DOHH2 (cell line): Measurements from ENCODE around the gene TRIM73.
"Not testable (repeated sequence)": the region's sequence is repeated elsewhere in the genome, so short reads cannot be mapped to it uniquely, and the experiment has no call there.

ENCODE experiments used
- H3F3A ChIP-seq: fragments of 200-600 bp; sonication (generic), shearing (Covaris generic); 2 replicates; pipeline ENCODE4 v1.6.0; 2016; ENCODE audit warnings: antibody characterized with exemption, mild to moderate bottlenecking; ENCODE audit not compliant: control insufficient read depth, insufficient read depth
- H3K27ac ChIP-seq: fragments of 200-600 bp; sonication (generic); 2 replicates; pipeline ENCODE4 v1.5.1; 2014; ENCODE audit warnings: low read depth, mild to moderate bottlenecking, low read length, moderate library complexity
- H3K27me3 ChIP-seq: fragments of 200-600 bp; sonication (generic); 2 replicates; pipeline ENCODE4 v1.6.1; 2014; ENCODE audit warnings: mild to moderate bottlenecking, low read length, mixed read lengths; ENCODE audit not compliant: control insufficient read depth
- H3K36me3 ChIP-seq: fragments of 200-600 bp; sonication (generic); 2 replicates; pipeline ENCODE4 v1.6.1; 2014; ENCODE audit warnings: mild to moderate bottlenecking, low read length, moderate library complexity, mixed read lengths; ENCODE audit not compliant: control insufficient read depth
- H3K4me1 ChIP-seq: fragments of 200-600 bp; sonication (generic); 2 replicates; pipeline ENCODE4 v1.6.1; 2014; ENCODE audit warnings: mild to moderate bottlenecking, low read length, mixed read lengths; ENCODE audit not compliant: control insufficient read depth
- H3K4me2 ChIP-seq: fragments of 200-600 bp; sonication (generic); 2 replicates; pipeline ENCODE4 v1.6.0; 2014; ENCODE audit warnings: mild to moderate bottlenecking, low read length, moderate library complexity
- H3K4me3 ChIP-seq: fragments of 200-600 bp; sonication (generic); 2 replicates; pipeline ENCODE4 v1.5.1; 2014; ENCODE audit warnings: mild to moderate bottlenecking, low read length, mixed read lengths
- H3K79me2 ChIP-seq: fragments of 200-600 bp; sonication (generic); 2 replicates; pipeline ENCODE4 v1.6.1; 2014; ENCODE audit warnings: mild to moderate bottlenecking, low read length, mixed read lengths; ENCODE audit not compliant: control insufficient read depth
- H3K9me2 ChIP-seq: fragments of 200-600 bp; sonication (generic); replicated peaks from 2 replicates; pipeline ENCODE4 v1.6.1; 2014; ENCODE audit warnings: mild to moderate bottlenecking, low read length, mixed read lengths; ENCODE audit not compliant: control insufficient read depth
- H3K9me3 ChIP-seq: fragments of 200-600 bp; sonication (generic); 2 replicates; pipeline ENCODE4 v1.6.1; 2014; ENCODE audit warnings: antibody characterized with exemption, low read length, mixed read lengths; ENCODE audit not compliant: control insufficient read depth, insufficient read depth
- H4K20me1 ChIP-seq: fragments of 200-600 bp; sonication (generic); 2 replicates; pipeline ENCODE4 v1.6.0; 2014; ENCODE audit warnings: low read depth, mild to moderate bottlenecking, antibody characterized with exemption, low read length, moderate library complexity; ENCODE audit not compliant: control insufficient read depth, insufficient read depth
- CTCF ChIP-seq: fragments of 200-600 bp; sonication (generic); IDR thresholded peaks from one replicate; pipeline ENCODE4 v1.5.1; 2014; ENCODE audit warnings: antibody characterized with exemption, mild to moderate bottlenecking, low read depth, low read length; ENCODE audit not compliant: poor library complexity, severe bottlenecking

Gene TRIM73

GRCh38 chr7:75418292-75418858 lies 22.9 kb downstream of the TRIM73 start:
- TF ChIP-seq CTCF, result peak; percentile 24
- peaks cover 16% of the 10 kb centered on the region for H3K36me3 ChIP-seq
- not testable (repeated sequence) for H3K4me3 ChIP-seq, H3F3A ChIP-seq, H3K27me3 ChIP-seq, H3K4me2 ChIP-seq, H3K79me2 ChIP-seq, H3K9me3 ChIP-seq, H3K4me1 ChIP-seq, H3K9me2 ChIP-seq, H4K20me1 ChIP-seq, H3K27ac ChIP-seq

- not testable (repeated sequence) for H3K4me1 ChIP-seq, H4K20me1 ChIP-seq, H3F3A ChIP-seq, H3K27me3 ChIP-seq, H3K4me2 ChIP-seq, H3K27ac ChIP-seq, H3K9me3 ChIP-seq, H3K4me3 ChIP-seq, H3K79me2 ChIP-seq, H3K9me2 ChIP-seq
- H3K36me3 ChIP-seq, result peaks cover 23% of the 10 kb centered on the region
These were observed 23.8 kb downstream of the TRIM73 start for GRCh38 chr7:75419210-75419609.

- not testable (repeated sequence) for H3K9me2 ChIP-seq, H3K27me3 ChIP-seq, H3K9me3 ChIP-seq, H3K79me2 ChIP-seq, H3K27ac ChIP-seq, H3K4me3 ChIP-seq, H3F3A ChIP-seq, H4K20me1 ChIP-seq, H3K4me2 ChIP-seq, H3K4me1 ChIP-seq
- peaks cover 27% of the 10 kb centered on the region for H3K36me3 ChIP-seq
These were observed 24.3 kb downstream of the TRIM73 start for GRCh38 chr7:75419693-75420092.

- not testable (repeated sequence) for H4K20me1 ChIP-seq
These were observed 24.7 kb downstream of the TRIM73 start for GRCh38 chr7:75420152-75420551.

GRCh38 chr7:75421798-75422710 lies 26.6 kb downstream of the TRIM73 start:
- H4K20me1 ChIP-seq, H3K4me2 ChIP-seq, H3K4me3 ChIP-seq, H3K79me2 ChIP-seq, H3K9me3 ChIP-seq, H3K9me2 ChIP-seq, H3F3A ChIP-seq, H3K27me3 ChIP-seq, H3K27ac ChIP-seq, H3K4me1 ChIP-seq: not testable (repeated sequence)
- H3K36me3 ChIP-seq, result peaks cover 20% of the 10 kb centered on the region

More at GRCh38 chr7:75420152-75420551, 24.7 kb downstream of the TRIM73 start:
- not testable (repeated sequence) for H3K9me3 ChIP-seq, H3K79me2 ChIP-seq, H3K4me3 ChIP-seq, H3K27me3 ChIP-seq, H3F3A ChIP-seq, H3K27ac ChIP-seq, H3K4me1 ChIP-seq, H3K9me2 ChIP-seq, H3K4me2 ChIP-seq
- H3K36me3 ChIP-seq, result peaks cover 26% of the 10 kb centered on the region

- H3K9me3 ChIP-seq, H3K4me1 ChIP-seq, H3K9me2 ChIP-seq, H3F3A ChIP-seq, H3K4me3 ChIP-seq, H3K4me2 ChIP-seq, H3K27ac ChIP-seq, H3K27me3 ChIP-seq, H4K20me1 ChIP-seq, H3K79me2 ChIP-seq: not testable (repeated sequence)
- peaks cover 25% of the 10 kb centered on the region for H3K36me3 ChIP-seq
These were observed 28.1 kb downstream of the TRIM73 start for GRCh38 chr7:75423481-75423880.

- not testable (repeated sequence) for H3K9me2 ChIP-seq, H3K4me3 ChIP-seq, H3K4me2 ChIP-seq, H3K27ac ChIP-seq, H3F3A ChIP-seq, H3K27me3 ChIP-seq, H4K20me1 ChIP-seq, H3K4me1 ChIP-seq, H3K9me3 ChIP-seq
- H3K79me2 ChIP-seq, result peaks cover 33% of the 10 kb centered on the region
- H3K36me3 ChIP-seq, result peaks cover 71% of the 10 kb centered on the region
These were observed 43.6 kb downstream of the TRIM73 start for GRCh38 chr7:75439000-75439399.
